Measurements from ENCODE around the gene CARMIL1.

The CARMIL1 gene

GRCh38 chr6:25424303-25424702, 145.1 kb downstream of the CARMIL1 start:
- H2AFZ ChIP-seq (ENCODE audit: low read depth): no peak overlapping the region
- no peak overlapping the region for H3K9ac ChIP-seq
- no peak overlapping the region for H3K27ac ChIP-seq
- no peaks in the 10 kb centered on the region for H4K20me1 ChIP-seq (ENCODE audit: insufficient read depth)
- peaks cover 4% of the 10 kb centered on the region for H3K4me1 ChIP-seq (ENCODE audit: low read depth, poor library complexity, severe bottlenecking)
- no peaks in the 10 kb centered on the region for H3K27me3 ChIP-seq (ENCODE audit: insufficient read depth, low read depth)
- H3K4me2 ChIP-seq: no peak overlapping the region
- no peaks in the 10 kb centered on the region for H3K36me3 ChIP-seq (ENCODE audit: insufficient read depth)
- TF ChIP-seq CTCF (conservative IDR thresholded peaks at IDR 0.05; ENCODE audit: low read depth, low read length): no peak
- H3K4me3 ChIP-seq (IDR thresholded peaks at IDR 0.05; ENCODE audit: insufficient read depth, low read depth, low read length): no peak overlapping the region
- H3K79me2 ChIP-seq (ENCODE audit: insufficient read depth, low read depth): no peaks in the 10 kb centered on the region

- no peaks in the 10 kb centered on the region for H3K27me3 ChIP-seq (ENCODE audit: insufficient read depth, low read depth)
- H3K4me1 ChIP-seq (ENCODE audit: low read depth, poor library complexity, severe bottlenecking): peaks cover 4% of the 10 kb centered on the region
- no peak for TF ChIP-seq CTCF (conservative IDR thresholded peaks at IDR 0.05; ENCODE audit: low read depth, low read length)
- no peak overlapping the region for H3K4me2 ChIP-seq
- H3K27ac ChIP-seq: no peak overlapping the region
- no peak overlapping the region for H3K9ac ChIP-seq
- H3K4me3 ChIP-seq (IDR thresholded peaks at IDR 0.05; ENCODE audit: insufficient read depth, low read depth, low read length): no peak overlapping the region
- no peaks in the 10 kb centered on the region for H3K36me3 ChIP-seq (ENCODE audit: insufficient read depth)
- H3K79me2 ChIP-seq (ENCODE audit: insufficient read depth, low read depth): no peaks in the 10 kb centered on the region
- H4K20me1 ChIP-seq (ENCODE audit: insufficient read depth): no peaks in the 10 kb centered on the region
- no peak overlapping the region for H2AFZ ChIP-seq (ENCODE audit: low read depth)
Measured at GRCh38 chr6:25427549-25427948, 148.4 kb downstream of the CARMIL1 start.

GRCh38 chr6:25428758-25429317, 149.7 kb downstream of the CARMIL1 start:
- Histone ChIP-seq H3K4me1 (ENCODE audit: low read depth, poor library complexity, severe bottlenecking) (peaks cover 4% of the 10 kb centered on the region), H3K9ac (no peak overlapping the region), H3K36me3 (ENCODE audit: insufficient read depth) (no peaks in the 10 kb centered on the region), H4K20me1 (ENCODE audit: insufficient read depth) (no peaks in the 10 kb centered on the region), H3K79me2 (ENCODE audit: insufficient read depth, low read depth) (no peaks in the 10 kb centered on the region), H3K4me2 (no peak overlapping the region), H3K4me3 (IDR thresholded peaks at IDR 0.05; ENCODE audit: insufficient read depth, low read depth, low read length) (no peak overlapping the region), H3K27ac (no peak overlapping the region), H2AFZ (ENCODE audit: low read depth) (no peak overlapping the region), H3K27me3 (ENCODE audit: insufficient read depth, low read depth) (no peaks in the 10 kb centered on the region)
- no peak for TF ChIP-seq CTCF (conservative IDR thresholded peaks at IDR 0.05; ENCODE audit: low read depth, low read length)

GRCh38 chr6:25431306-25431974, 152.3 kb downstream of the CARMIL1 start:
- no peaks in the 10 kb centered on the region for H3K79me2 ChIP-seq (ENCODE audit: insufficient read depth, low read depth)
- H3K27me3 ChIP-seq (ENCODE audit: insufficient read depth, low read depth): no peaks in the 10 kb centered on the region
- H3K4me1 ChIP-seq (ENCODE audit: low read depth, poor library complexity, severe bottlenecking): no peaks in the 10 kb centered on the region
- H4K20me1 ChIP-seq (ENCODE audit: insufficient read depth): no peaks in the 10 kb centered on the region
- no peak for TF ChIP-seq CTCF (conservative IDR thresholded peaks at IDR 0.05; ENCODE audit: low read depth, low read length)
- no peak overlapping the region for H3K4me2 ChIP-seq
- no peak overlapping the region for H2AFZ ChIP-seq (ENCODE audit: low read depth)
- H3K4me3 ChIP-seq (IDR thresholded peaks at IDR 0.05; ENCODE audit: insufficient read depth, low read depth, low read length): no peak overlapping the region
- no peak overlapping the region for H3K27ac ChIP-seq
- no peaks in the 10 kb centered on the region for H3K36me3 ChIP-seq (ENCODE audit: insufficient read depth)
- no peak overlapping the region for H3K9ac ChIP-seq

Measured in KMS-11 (cell line).